Parathyroid adenoma (tissue), 2 donors: ENCODE results near the gene PPM1E.

Experiments
- H2AFZ ChIP-seq: fragments of 300-600 bp; sonication (generic); one replicate; pipeline ENCODE4 v1.7.0; 2017; ENCODE audit warnings: antibody characterized with exemption, mild to moderate bottlenecking
- H3K27ac ChIP-seq: fragments of 300-600 bp; sonication (generic); one replicate; pipeline ENCODE4 v1.7.0; 2017
- H3K27me3 ChIP-seq: fragments of 300-600 bp; sonication (generic); one replicate; pipeline ENCODE4 v1.7.0; 2017; ENCODE audit warnings: low read length; ENCODE audit not compliant: control insufficient read depth, insufficient read depth
- H3K36me3 ChIP-seq: fragments of 300-600 bp; sonication (generic); one replicate; pipeline ENCODE4 v1.7.0; 2017; ENCODE audit warnings: low read length; ENCODE audit not compliant: control insufficient read depth, insufficient read depth
- H3K4me1 ChIP-seq: fragments of 300-600 bp; sonication (generic); one replicate; pipeline ENCODE4 v1.7.0; 2017; ENCODE audit warnings: control low read depth
- H3K4me2 ChIP-seq: fragments of 300-600 bp; sonication (generic); one replicate; pipeline ENCODE4 v1.7.0; 2017; ENCODE audit warnings: low read length
- H3K4me3 ChIP-seq: fragments of 300-600 bp; sonication (generic); one replicate; pipeline ENCODE4 v1.7.0; 2017; ENCODE audit warnings: low read depth, low read length
- H3K79me2 ChIP-seq: fragments of 300-600 bp; sonication (generic); one replicate; pipeline ENCODE4 v1.7.0; 2017; ENCODE audit warnings: control low read depth
- H3K9ac ChIP-seq: fragments of 300-600 bp; sonication (generic); one replicate; pipeline ENCODE4 v1.7.0; 2017; ENCODE audit warnings: mild to moderate bottlenecking
- H3K9me3 ChIP-seq: fragments of 300-600 bp; sonication (generic); one replicate; pipeline ENCODE4 v1.7.0; 2017; ENCODE audit warnings: low read length; ENCODE audit not compliant: control insufficient read depth
- CTCF ChIP-seq: fragments of 300-600 bp; sonication (generic); IDR thresholded peaks from one replicate; pipeline ENCODE4 v1.7.0; 2017; ENCODE audit warnings: antibody characterized with exemption, mild to moderate bottlenecking
- donor health status: primary hyperparathyroidism.

The PPM1E gene

GRCh38 chr17:59028328-59028727, 272.7 kb downstream of the PPM1E start:
- no peaks in the 10 kb centered on the region for H3K36me3 ChIP-seq
- H3K27me3 ChIP-seq, result no peaks in the 10 kb centered on the region
- H2AFZ ChIP-seq, result no peak overlapping the region
- H3K4me2 ChIP-seq, result no peak overlapping the region
- H3K4me1 ChIP-seq, result no peaks in the 10 kb centered on the region
- TF ChIP-seq CTCF, result no peak
- no peak overlapping the region for H3K27ac ChIP-seq
- no peak overlapping the region for H3K9ac ChIP-seq
- H3K79me2 ChIP-seq, result no peaks in the 10 kb centered on the region
- H3K9me3 ChIP-seq, result no peaks in the 10 kb centered on the region
- no peak overlapping the region for H3K4me3 ChIP-seq

GRCh38 chr17:59030811-59031210, 275.2 kb downstream of the PPM1E start:
- Histone ChIP-seq H3K79me2 (no peaks in the 10 kb centered on the region), H3K36me3 (no peaks in the 10 kb centered on the region), H3K9me3 (no peaks in the 10 kb centered on the region), H3K4me3 (no peak overlapping the region), H3K9ac (no peak overlapping the region), H3K4me1 (no peaks in the 10 kb centered on the region), H3K27me3 (no peaks in the 10 kb centered on the region), H2AFZ (no peak overlapping the region), H3K27ac (no peak overlapping the region), H3K4me2 (no peak overlapping the region)
- TF ChIP-seq CTCF, result no peak
